ENCODE data around the gene ATXN7L1. TPM values are rescaled to one million over a fixed set of nuclear protein-coding genes. Genes with fewer than 3 reads are reported as not detected.

Gene ATXN7L1
- total and polyA plus RNA-seq, 2 of the 13 experiments (the other 11 are each of a cell fraction or from before 2014, with no cell fraction given) = 4.1 to 7.8 TPM

GRCh38 chr7:105799006-105799405 lies 77.4 kb downstream of the ATXN7L1 start:
- H4K20me1 ChIP-seq (ENCODE audit: insufficient read depth, low read length) = no peaks in the 10 kb centered on the region; the same call in 1 of the 2 replicates
- POLR2A ChIA-PET = no interaction called here
- no peaks in the 10 kb centered on the region; a peak in 1 of 5 replicates for H3K27me3 ChIP-seq (ENCODE audit: control insufficient read depth in 1 of 2, insufficient read depth in 2 of 2, low read length in 2 of 2)
- no peak overlapping the region for H2AFZ ChIP-seq (ENCODE audit: low read length)
- ATAC-seq (no peak), FAIRE-seq (no peak), DNase-seq (ENCODE audit: low spot score) (no peak)
- no peaks in the 10 kb centered on the region; a peak in 1 of 5 replicates for H3K36me3 ChIP-seq (replicated peaks in 1 of 2; ENCODE audit: control insufficient read depth in 1 of 2, insufficient read depth in 2 of 2, low read length in 2 of 2)
- in situ Hi-C loops (cut with HindIII; ENCODE audit: extremely low pct_ligation_motif_present, low pct_unique_long_range_greater_than_20kb) = no loop called here
- H3K9ac ChIP-seq (ENCODE audit: insufficient read depth, low read depth, low read length) = no peak overlapping the region
- no peak for TF ChIP-seq STAT5B (CRISPR knock-in tag; IDR thresholded peaks at IDR 0.05)
- no peak for TF ChIP-seq ZNF446 (CRISPR knock-in tag; IDR thresholded peaks at IDR 0.05)
- no peak for TF ChIP-seq HNF1A (IDR thresholded peaks at IDR 0.05; ENCODE audit: low read depth)
- TF ChIP-seq HNF1A (CRISPR knock-in tag; IDR thresholded peaks at IDR 0.05; ENCODE audit: borderline replicate concordance) = no peak
- no peak for TF ChIP-seq HNF4A (CRISPR knock-in tag; IDR thresholded peaks at IDR 0.05)
- TF ChIP-seq SOX13 (IDR thresholded peaks at IDR 0.05) = no peak
- no peak for TF ChIP-seq SOX13 (CRISPR knock-in tag; conservative IDR thresholded peaks at IDR 0.05 in 1 of 2, IDR thresholded peaks at IDR 0.05 in 1 of 2)
- no peak for TF ChIP-seq ZNF414 (CRISPR knock-in tag; IDR thresholded peaks at IDR 0.05)
- no peak for TF ChIP-seq PREB (CRISPR knock-in tag; IDR thresholded peaks at IDR 0.05)
- TF ChIP-seq HNRNPLL (IDR thresholded peaks at IDR 0.05; ENCODE audit: low read depth, low read length, poor library complexity, severe bottlenecking) = no peak
- no peak for TF ChIP-seq ZNF451 (CRISPR knock-in tag; IDR thresholded peaks at IDR 0.05)
- TF ChIP-seq ZNF768 (CRISPR knock-in tag; IDR thresholded peaks at IDR 0.05) = no peak
- intact Hi-C loops (cut with micrococcal nuclease; ENCODE audit: unreplicated experiment) = no loop called here
- no peak overlapping the region for H3K4me2 ChIP-seq (ENCODE audit: low read depth, low read length)
- H3K4me3 ChIP-seq (replicated peaks in 1 of 3; ENCODE audit: insufficient read depth in 1 of 3, low read depth in 2 of 3, low read length in 3 of 3) = no peak overlapping the region
- CTCF ChIA-PET (ENCODE audit: low intra/inter-chr PET ratio, low total read pairs) = no interaction called here
- 100% methylated on average over 1 of the region's 4 CpGs for WGBS (ENCODE audit: low lambda C conversion rate)
- peaks cover 29% of the 10 kb centered on the region for H3K4me1 ChIP-seq (ENCODE audit: insufficient read depth, low read length)
- no peaks in the 10 kb centered on the region for H3K79me2 ChIP-seq (ENCODE audit: insufficient read depth, low read length)
- no TSS peak for BruUV-seq (replicated peaks)
- no peak overlapping the region for H3K27ac ChIP-seq (ENCODE audit: extremely low read length, insufficient read depth, low read length)
- H3K9me3 ChIP-seq (ENCODE audit: low read length) = no peaks in the 10 kb centered on the region
